GM23248 (cell line): Measurements from ENCODE around the gene VPS35L.

ENCODE experiments used
- EZH2 ChIP-seq: fragments of 200-600 bp; sonication (generic); IDR thresholded peaks from 2 replicates; pipeline ENCODE4 v1.6.1; 2018; ENCODE audit warnings: antibody characterized with exemption, mild to moderate bottlenecking; ENCODE audit not compliant: insufficient read depth, poor library complexity, severe bottlenecking
- EZH2phosphoT487 ChIP-seq: fragments of 200-600 bp; sonication (generic); IDR thresholded peaks from 2 replicates; pipeline ENCODE4 v1.6.1; 2018; ENCODE audit warnings: antibody characterized with exemption, moderate library complexity, mild to moderate bottlenecking, low read depth; ENCODE audit not compliant: insufficient read depth

DNA sequence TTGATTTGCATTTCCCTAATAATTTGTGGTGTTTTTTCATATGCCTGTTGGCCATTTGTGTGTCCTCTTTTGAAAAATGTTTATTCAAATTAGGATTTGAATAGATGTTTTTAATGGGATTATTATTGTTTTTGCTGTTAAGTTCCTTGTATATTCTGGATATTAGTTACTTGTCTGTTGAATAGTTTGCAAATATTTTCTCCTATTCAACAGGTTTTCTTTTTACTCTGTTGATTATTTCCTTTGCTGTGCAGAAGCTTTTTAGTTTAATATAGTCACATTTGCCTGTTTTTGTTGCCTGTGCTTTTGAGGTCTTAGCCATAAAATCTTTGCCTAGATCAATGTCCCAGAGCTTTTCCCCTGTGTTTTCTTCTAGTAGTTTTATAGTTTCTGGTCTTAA, 43.2 kb upstream of the VPS35L start:
- TF ChIP-seq EZH2phosphoT487 (no peak), EZH2 (no peak)
